ENCODE data around the gene PTPRH.

GRCh38 chr19:55226273-55226672 lies 17.0 kb upstream of the PTPRH start:
- TF ChIP-seq CTCF (IDR thresholded peaks at IDR 0.05; ENCODE audit: low read length) (no peak), EZH2 (IDR thresholded peaks at IDR 0.05; ENCODE audit: borderline replicate concordance, low read length) (no peak)

Measured in OCI-LY1 (cell line).